ACC112 (cell line): Measurements from ENCODE around the gene TP53AIP1.

Source experiments
- H2AFZ ChIP-seq: fragments of 200-600 bp; sonication (generic); one replicate; pipeline ENCODE4 v1.6.0; 2017; ENCODE audit warnings: antibody characterized with exemption, low read length; ENCODE audit not compliant: unreplicated experiment
- H3K27ac ChIP-seq: fragments of 200-600 bp; sonication (generic); 2 replicates; pipeline ENCODE4 v1.5.1; 2014; ENCODE audit warnings: low read depth, mild to moderate bottlenecking, antibody characterized with exemption, low read length, moderate library complexity
- H3K27me3 ChIP-seq: fragments of 200-600 bp; sonication (generic); 2 replicates; pipeline ENCODE4 v1.6.1; 2014; ENCODE audit warnings: mild to moderate bottlenecking, antibody characterized with exemption, low read length, moderate library complexity, mixed read lengths; ENCODE audit not compliant: insufficient read depth
- H3K36me3 ChIP-seq: fragments of 200-600 bp; sonication (generic); 2 replicates; pipeline ENCODE4 v1.6.1; 2016; ENCODE audit warnings: mild to moderate bottlenecking, antibody characterized with exemption, low read length, moderate library complexity, mixed read lengths; ENCODE audit not compliant: insufficient read depth
- H3K4me1 ChIP-seq: fragments of 200-600 bp; sonication (generic); one replicate; pipeline ENCODE4 v1.6.1; 2016; ENCODE audit warnings: low read length, mixed read lengths; ENCODE audit not compliant: insufficient read depth, unreplicated experiment, control insufficient read depth
- H3K4me3 ChIP-seq: fragments of 200-600 bp; sonication (generic); 2 replicates; pipeline ENCODE4 v1.5.1; 2014; ENCODE audit warnings: mild to moderate bottlenecking, low read depth, low read length
- H3K79me2 ChIP-seq: fragments of 200-600 bp; sonication (generic); one replicate; pipeline ENCODE4 v1.6.0; 2016; ENCODE audit warnings: low read length; ENCODE audit not compliant: control insufficient read depth, unreplicated experiment, insufficient read depth

TP53AIP1 gene

DNA sequence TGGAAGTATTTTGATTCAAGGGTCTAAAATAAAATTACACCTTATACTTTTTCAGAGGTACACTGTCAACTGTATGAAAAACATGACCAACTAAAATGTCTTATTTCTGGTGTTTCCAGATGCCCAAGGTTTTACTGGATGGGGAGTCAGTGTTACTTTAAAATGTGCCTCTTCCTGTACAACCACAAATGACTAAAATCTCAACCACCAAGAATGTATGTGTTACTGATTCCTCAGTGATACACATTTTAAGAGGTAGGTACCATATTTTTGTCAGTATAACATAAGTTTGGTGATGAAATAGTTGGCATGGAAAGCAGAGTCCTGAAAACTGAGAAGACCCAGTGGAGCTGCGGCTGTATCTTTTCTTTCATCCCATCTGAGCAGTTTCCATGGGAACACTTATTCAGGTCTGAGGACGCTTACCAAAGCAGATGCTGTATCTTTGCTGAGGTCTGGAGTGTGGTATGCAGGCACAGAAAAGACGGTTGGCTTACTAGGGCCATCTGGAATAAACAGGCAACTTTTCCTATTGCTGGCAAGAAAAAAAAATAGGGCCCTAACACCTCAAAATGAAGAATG is 21.2 kb upstream of the TP53AIP1 start:
- no peaks in the 10 kb centered on the region for H3K79me2 ChIP-seq
- no peaks in the 10 kb centered on the region for H3K27me3 ChIP-seq
- H2AFZ ChIP-seq: no peak overlapping the region
- no peaks in the 10 kb centered on the region for H3K4me1 ChIP-seq
- no peak overlapping the region for H3K27ac ChIP-seq
- no peaks in the 10 kb centered on the region for H3K36me3 ChIP-seq
- H3K4me3 ChIP-seq: no peak overlapping the region

DNA sequence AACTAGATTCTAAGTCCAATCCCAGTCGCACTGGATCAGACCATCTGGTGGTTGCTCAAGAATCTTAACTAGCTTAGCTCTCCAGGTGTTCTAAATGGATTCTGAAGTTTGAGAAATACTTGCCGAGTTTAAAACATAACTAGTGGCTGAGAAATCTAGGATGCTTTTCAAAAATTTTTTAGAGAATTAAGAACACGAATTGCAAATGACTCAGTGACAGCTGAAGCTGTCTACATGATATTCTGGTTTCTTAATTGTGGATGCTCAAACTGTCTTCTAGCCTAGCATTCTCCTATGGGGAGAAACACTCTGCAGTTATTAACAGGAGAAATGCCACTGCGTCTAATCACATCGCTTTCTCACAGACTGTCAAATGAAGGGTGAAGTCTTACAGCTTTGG is 20.2 kb upstream of the TP53AIP1 start:
- Histone ChIP-seq H3K4me1 (no peaks in the 10 kb centered on the region), H2AFZ (no peak overlapping the region), H3K27me3 (no peaks in the 10 kb centered on the region), H3K27ac (no peak overlapping the region), H3K4me3 (no peak overlapping the region), H3K79me2 (no peaks in the 10 kb centered on the region), H3K36me3 (no peaks in the 10 kb centered on the region)

DNA sequence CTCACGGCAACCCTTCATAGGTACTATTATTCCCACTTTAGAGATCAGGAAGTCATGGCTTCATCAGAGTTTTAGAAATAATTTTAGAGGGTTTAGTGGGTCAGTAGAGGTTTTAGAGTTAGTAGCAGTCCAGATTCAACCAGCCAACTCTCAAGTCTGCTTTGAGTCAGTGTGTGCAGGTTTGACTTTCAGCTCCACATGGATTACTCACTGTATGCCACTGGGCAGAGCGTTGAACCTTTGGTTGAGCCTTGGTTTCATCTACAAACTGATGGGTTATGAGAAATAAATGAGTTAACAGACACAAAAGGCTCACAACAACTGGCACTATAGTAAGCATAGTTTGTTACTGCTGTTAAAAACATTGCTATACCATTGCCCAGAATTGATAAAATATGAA is 19.0 kb upstream of the TP53AIP1 start:
- H2AFZ ChIP-seq: no peak overlapping the region
- no peaks in the 10 kb centered on the region for H3K79me2 ChIP-seq
- no peak overlapping the region for H3K27ac ChIP-seq
- no peaks in the 10 kb centered on the region for H3K4me1 ChIP-seq
- H3K36me3 ChIP-seq: no peaks in the 10 kb centered on the region
- H3K4me3 ChIP-seq: no peak overlapping the region
- H3K27me3 ChIP-seq: no peaks in the 10 kb centered on the region

DNA sequence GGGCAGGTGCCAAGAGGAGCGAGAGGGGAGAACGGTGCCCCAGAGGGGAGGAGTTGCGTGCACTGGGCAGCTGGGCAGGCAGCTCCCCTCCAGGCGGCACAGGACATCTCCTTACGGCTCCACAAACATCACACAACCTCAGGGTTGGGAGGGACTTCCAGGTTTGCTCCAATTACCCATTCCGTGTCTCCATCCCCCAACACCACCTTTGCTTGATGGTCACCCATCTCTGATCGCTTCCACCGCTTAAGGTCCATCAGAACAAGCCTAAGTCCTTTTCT is 14.5 kb upstream of the TP53AIP1 start:
- no peak overlapping the region for H2AFZ ChIP-seq

DNA sequence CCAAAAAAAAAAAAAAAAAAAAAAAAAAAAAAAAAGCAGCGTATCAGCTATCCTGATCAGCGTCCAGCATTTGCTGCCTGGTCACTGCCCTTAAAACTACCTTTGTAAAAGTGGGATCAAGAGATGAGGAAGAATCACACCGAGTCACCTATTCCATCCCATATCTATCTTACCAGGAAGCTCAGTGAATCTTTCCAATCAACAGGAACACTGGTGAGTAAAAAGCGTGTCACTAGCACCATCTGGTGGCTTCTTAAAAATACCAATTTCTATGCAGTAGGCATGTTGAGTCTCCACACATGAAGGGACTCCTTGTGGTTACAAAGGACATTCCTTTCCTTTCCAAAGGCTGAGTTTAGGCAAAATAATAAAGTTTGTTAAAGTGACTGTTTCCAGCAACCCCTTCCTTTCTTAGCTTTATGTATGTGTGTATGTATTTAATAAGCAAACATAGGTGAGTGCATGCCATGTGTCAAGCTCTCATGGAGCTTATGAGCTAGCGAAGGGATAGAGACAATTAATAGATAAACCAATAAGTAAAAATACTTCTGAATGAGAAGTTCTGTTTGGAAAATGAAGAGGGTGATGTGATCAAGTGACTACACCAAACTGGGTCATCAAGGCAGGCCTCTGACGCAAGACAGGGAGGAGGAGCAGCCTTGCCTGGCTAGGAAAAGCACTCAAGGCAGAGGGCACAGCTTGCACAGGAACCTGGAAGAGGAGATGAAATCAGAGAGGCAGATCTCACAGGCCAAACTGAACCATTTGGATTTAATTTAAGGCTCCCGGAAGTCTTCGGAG is 13.9 kb upstream of the TP53AIP1 start:
- H3K4me3 ChIP-seq: no peak overlapping the region
- H3K36me3 ChIP-seq: no peaks in the 10 kb centered on the region
- H3K4me1 ChIP-seq: no peaks in the 10 kb centered on the region
- H2AFZ ChIP-seq: no peak overlapping the region
- H3K27me3 ChIP-seq: no peaks in the 10 kb centered on the region
- no peak overlapping the region for H3K27ac ChIP-seq
- no peaks in the 10 kb centered on the region for H3K79me2 ChIP-seq

More for the DNA sequence above, 14.5 kb upstream of the TP53AIP1 start:
- Histone ChIP-seq H3K4me3 (no peak overlapping the region), H3K79me2 (no peaks in the 10 kb centered on the region), H3K36me3 (no peaks in the 10 kb centered on the region), H3K27ac (no peak overlapping the region), H3K4me1 (no peaks in the 10 kb centered on the region), H3K27me3 (no peaks in the 10 kb centered on the region)

DNA sequence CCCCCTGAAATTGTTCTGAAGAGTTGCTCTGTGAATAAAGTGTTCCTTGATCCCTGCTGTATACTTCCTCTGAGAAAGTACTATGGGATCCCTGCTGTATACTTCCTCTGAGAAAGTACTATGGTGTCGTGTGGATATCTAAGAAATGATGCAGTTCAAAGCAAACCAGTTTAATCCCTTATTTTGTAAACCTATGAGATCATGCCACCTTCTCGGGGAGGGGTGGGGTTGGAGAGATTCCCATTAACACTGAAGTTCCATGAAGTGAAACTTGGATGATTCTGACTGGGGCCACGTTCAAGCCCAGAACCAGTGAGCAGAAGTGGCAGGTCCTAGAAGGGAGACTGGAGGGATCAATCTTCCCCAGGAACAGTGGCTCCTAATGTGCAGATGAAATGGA is 13.0 kb upstream of the TP53AIP1 start:
- Histone ChIP-seq H3K79me2 (no peaks in the 10 kb centered on the region), H2AFZ (no peak overlapping the region), H3K36me3 (no peaks in the 10 kb centered on the region), H3K27me3 (no peaks in the 10 kb centered on the region), H3K27ac (no peak overlapping the region), H3K4me1 (no peaks in the 10 kb centered on the region), H3K4me3 (no peak overlapping the region)

DNA sequence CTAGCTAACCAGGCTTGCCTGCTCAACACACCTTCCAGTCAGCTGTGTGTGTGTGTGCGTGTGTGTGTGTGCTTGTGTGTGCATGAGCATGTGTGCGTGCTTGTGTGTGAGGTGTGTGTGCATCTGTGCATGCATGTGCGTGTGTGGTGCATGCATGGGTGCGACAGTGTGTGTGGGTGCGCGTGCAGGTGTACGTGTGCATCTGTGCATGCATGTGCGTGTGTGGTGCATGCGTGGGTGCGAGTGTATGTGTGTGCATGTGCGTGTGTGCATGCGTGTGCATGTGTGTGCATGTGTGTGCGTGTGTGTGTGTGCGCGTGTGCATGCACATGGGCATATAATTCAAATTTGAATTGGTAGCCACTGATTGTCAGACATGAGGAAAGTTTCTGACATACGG is 10.5 kb upstream of the TP53AIP1 start:
- H3K27me3 ChIP-seq: no peaks in the 10 kb centered on the region

GRCh38 chr11:128949791-128950454 is 7.3 kb upstream of the TP53AIP1 start:
- Histone ChIP-seq H3K27me3 (no peaks in the 10 kb centered on the region), H3K36me3 (no peaks in the 10 kb centered on the region), H3K27ac (no peak overlapping the region), H3K79me2 (no peaks in the 10 kb centered on the region), H3K4me3 (no peak overlapping the region), H2AFZ (no peak overlapping the region), H3K4me1 (no peaks in the 10 kb centered on the region)

More for the DNA sequence above, 10.5 kb upstream of the TP53AIP1 start:
- H3K36me3 ChIP-seq: no peaks in the 10 kb centered on the region
- no peak overlapping the region for H2AFZ ChIP-seq
- no peaks in the 10 kb centered on the region for H3K4me1 ChIP-seq
- H3K79me2 ChIP-seq: no peaks in the 10 kb centered on the region
- H3K27ac ChIP-seq: no peak overlapping the region
- H3K4me3 ChIP-seq: no peak overlapping the region

GRCh38 chr11:128948583-128948982 is 5.9 kb upstream of the TP53AIP1 start:
- Histone ChIP-seq H3K4me3 (no peak overlapping the region), H3K4me1 (no peaks in the 10 kb centered on the region), H3K36me3 (no peaks in the 10 kb centered on the region), H2AFZ (no peak overlapping the region), H3K27ac (no peak overlapping the region), H3K79me2 (no peaks in the 10 kb centered on the region), H3K27me3 (no peaks in the 10 kb centered on the region)

DNA sequence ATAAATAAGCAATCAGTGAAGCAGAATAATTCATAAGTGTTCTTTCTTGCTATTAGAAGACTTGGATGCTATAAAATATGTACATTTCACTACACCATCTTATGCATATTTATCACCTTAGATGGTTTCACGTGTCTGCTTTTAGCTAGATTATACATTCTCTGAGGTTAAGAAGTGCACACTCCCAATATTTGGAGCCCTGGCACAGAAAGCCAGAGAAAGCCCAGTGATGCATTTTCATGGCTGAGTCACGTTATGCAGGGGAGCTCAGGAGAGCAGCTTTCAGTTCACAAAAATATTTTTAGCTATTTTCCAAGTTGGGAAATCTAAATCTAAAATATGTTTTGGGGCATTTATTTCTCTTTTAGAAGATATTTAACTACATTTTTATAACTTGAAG is 5.1 kb upstream of the TP53AIP1 start:
- Histone ChIP-seq H3K79me2 (no peaks in the 10 kb centered on the region), H3K36me3 (no peaks in the 10 kb centered on the region), H3K4me1 (no peaks in the 10 kb centered on the region), H2AFZ (no peak overlapping the region), H3K27ac (no peak overlapping the region), H3K27me3 (no peaks in the 10 kb centered on the region), H3K4me3 (no peak overlapping the region)

- no peaks in the 10 kb centered on the region for H3K4me1 ChIP-seq
Measured at GRCh38 chr11:128946648-128947047, 4.0 kb upstream of the TP53AIP1 start.

More at GRCh38 chr11:128946648-128947047, 4.0 kb upstream of the TP53AIP1 start:
- Histone ChIP-seq H3K79me2 (no peaks in the 10 kb centered on the region), H2AFZ (no peak overlapping the region), H3K36me3 (no peaks in the 10 kb centered on the region), H3K27me3 (0 out of 2 replicates have a peak, but pooled peaks cover under 1% of the 10 kb centered on the region), H3K4me3 (no peak overlapping the region), H3K27ac (no peak overlapping the region)
